Measurements from ENCODE around the gene TMEM52. TPM values are rescaled to one million over a fixed set of nuclear protein-coding genes. Genes with fewer than 3 reads are reported as not detected.

The TMEM52 gene
- total and polyA plus RNA-seq, 2 of the 13 experiments (the other 11 are each of a cell fraction or from before 2014, with no cell fraction given) = 13.2 to 18.7 TPM

DNA sequence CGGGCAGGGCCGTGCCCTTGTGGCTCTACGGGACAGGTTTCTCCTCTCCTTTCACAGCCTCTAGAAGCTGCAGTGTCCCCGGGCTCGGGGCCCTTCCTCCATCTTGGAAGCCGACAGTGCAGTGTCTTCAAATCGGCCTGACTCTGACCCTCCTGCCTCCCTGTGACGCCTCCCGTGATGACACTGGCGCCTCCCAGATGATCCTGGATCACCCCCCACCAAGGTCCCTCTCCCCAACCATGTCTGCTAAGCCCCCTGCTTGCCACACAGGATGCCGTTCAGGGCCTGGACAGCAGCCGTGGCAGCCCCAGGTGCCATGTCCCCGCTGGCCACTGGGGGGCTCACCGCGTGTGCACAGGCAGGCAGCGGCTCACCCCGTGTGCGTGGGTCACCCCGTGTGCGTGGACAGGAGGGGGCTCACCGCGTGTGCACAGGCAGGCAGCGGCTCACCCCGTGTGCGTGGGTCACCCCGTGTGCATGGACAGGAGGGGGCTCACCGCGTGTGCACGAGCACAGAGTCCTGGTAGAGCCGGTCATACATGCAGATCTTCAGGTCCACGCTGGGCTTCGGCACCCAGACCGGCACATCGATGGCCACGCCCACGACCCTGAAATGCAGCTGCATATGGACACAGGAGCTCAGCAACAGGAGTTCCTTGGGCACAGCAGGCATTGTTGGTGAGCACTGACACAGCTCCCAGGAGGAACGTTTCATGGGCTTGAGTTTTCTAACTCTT lies 24.9 kb upstream of the TMEM52 start (continued):
- TF ChIP-seq, protein P1, sequence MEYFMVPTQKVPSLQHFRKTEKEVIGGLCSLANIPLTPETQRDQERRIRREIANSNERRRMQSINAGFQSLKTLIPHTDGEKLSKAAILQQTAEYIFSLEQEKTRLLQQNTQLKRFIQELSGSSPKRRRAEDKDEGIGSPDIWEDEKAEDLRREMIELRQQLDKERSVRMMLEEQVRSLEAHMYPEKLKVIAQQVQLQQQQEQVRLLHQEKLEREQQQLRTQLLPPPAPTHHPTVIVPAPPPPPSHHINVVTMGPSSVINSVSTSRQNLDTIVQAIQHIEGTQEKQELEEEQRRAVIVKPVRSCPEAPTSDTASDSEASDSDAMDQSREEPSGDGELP (IDR thresholded peaks at IDR 0.05; ENCODE audit: borderline replicate concordance, low read depth) = 0 out of 2 replicates have a peak, but pooled peaks have one; percentile 58
- TF ChIP-seq ZNF629 (CRISPR knock-in tag; conservative IDR thresholded peaks at IDR 0.05) (no peak), ZNF225 (CRISPR knock-in tag; IDR thresholded peaks at IDR 0.05) (no peak), CENPT (CRISPR knock-in tag; IDR thresholded peaks at IDR 0.05; ENCODE audit: low read depth) (peak; percentile 82; the same call in 1 of the 2 replicates), HNF4A (CRISPR knock-in tag; IDR thresholded peaks at IDR 0.05) (peak; percentile 40; the same call in 1 of the 2 replicates), SMAD1 (CRISPR knock-in tag; IDR thresholded peaks at IDR 0.05; ENCODE audit: borderline replicate concordance, low read depth) (peak; percentile 46; the same call in 1 of the 2 replicates), PITX1 (CRISPR knock-in tag; IDR thresholded peaks at IDR 0.05) (no peak; the same call in 1 of the 2 replicates), ZNF292 (CRISPR knock-in tag; IDR thresholded peaks at IDR 0.05; ENCODE audit: borderline replicate concordance, low read depth) (peak; percentile 84), PHF5A (CRISPR knock-in tag; IDR thresholded peaks at IDR 0.05; ENCODE audit: low read depth, unreplicated experiment) (no peak), SAFB2 (CRISPR knock-in tag; IDR thresholded peaks at IDR 0.05; ENCODE audit: borderline replicate concordance, low read depth) (0 out of 2 replicates have a peak, but pooled peaks have one; percentile 33), RXRA (CRISPR knock-in tag; IDR thresholded peaks at IDR 0.05) (peak; percentile 75), LCORL (IDR thresholded peaks at IDR 0.05) (no peak), LCORL (CRISPR knock-in tag; IDR thresholded peaks at IDR 0.05) (peak; percentile 87), ZNF326 (CRISPR knock-in tag; IDR thresholded peaks at IDR 0.05; ENCODE audit: borderline replicate concordance) (0 out of 2 replicates have a peak, but pooled peaks have one; percentile 46), GABPB1 (CRISPR knock-in tag; IDR thresholded peaks at IDR 0.05) (peak; percentile 75), CHCHD3 (CRISPR knock-in tag; IDR thresholded peaks at IDR 0.05) (no peak; the same call in 1 of the 2 replicates), RARG (CRISPR knock-in tag; IDR thresholded peaks at IDR 0.05; ENCODE audit: low read depth) (no peak), KDM1A (CRISPR knock-in tag; IDR thresholded peaks at IDR 0.05) (peak; percentile 47; the same call in 1 of the 2 replicates)
- TF ChIP-seq, protein P2, sequence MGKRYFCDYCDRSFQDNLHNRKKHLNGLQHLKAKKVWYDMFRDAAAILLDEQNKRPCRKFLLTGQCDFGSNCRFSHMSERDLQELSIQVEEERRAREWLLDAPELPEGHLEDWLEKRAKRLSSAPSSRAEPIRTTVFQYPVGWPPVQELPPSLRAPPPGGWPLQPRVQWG (CRISPR knock-in tag; IDR thresholded peaks at IDR 0.05; ENCODE audit: borderline replicate concordance, low read depth) = no peak
- TF ChIP-seq, protein P3, sequence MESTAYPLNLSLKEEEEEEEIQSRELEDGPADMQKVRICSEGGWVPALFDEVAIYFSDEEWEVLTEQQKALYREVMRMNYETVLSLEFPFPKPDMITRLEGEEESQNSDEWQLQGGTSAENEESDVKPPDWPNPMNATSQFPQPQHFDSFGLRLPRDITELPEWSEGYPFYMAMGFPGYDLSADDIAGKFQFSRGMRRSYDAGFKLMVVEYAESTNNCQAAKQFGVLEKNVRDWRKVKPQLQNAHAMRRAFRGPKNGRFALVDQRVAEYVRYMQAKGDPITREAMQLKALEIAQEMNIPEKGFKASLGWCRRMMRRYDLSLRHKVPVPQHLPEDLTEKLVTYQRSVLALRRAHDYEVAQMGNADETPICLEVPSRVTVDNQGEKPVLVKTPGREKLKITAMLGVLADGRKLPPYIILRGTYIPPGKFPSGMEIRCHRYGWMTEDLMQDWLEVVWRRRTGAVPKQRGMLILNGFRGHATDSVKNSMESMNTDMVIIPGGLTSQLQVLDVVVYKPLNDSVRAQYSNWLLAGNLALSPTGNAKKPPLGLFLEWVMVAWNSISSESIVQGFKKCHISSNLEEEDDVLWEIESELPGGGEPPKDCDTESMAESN (CRISPR knock-in tag; conservative IDR thresholded peaks at IDR 0.05) = peak; percentile 81; the same call in 1 of the 2 replicates
- TF ChIP-seq, protein P4, sequence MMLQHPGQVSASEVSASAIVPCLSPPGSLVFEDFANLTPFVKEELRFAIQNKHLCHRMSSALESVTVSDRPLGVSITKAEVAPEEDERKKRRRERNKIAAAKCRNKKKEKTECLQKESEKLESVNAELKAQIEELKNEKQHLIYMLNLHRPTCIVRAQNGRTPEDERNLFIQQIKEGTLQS (CRISPR knock-in tag; IDR thresholded peaks at IDR 0.05) = 0 out of 2 replicates have a peak, but pooled peaks have one; percentile 20
- TF ChIP-seq, protein P5, sequence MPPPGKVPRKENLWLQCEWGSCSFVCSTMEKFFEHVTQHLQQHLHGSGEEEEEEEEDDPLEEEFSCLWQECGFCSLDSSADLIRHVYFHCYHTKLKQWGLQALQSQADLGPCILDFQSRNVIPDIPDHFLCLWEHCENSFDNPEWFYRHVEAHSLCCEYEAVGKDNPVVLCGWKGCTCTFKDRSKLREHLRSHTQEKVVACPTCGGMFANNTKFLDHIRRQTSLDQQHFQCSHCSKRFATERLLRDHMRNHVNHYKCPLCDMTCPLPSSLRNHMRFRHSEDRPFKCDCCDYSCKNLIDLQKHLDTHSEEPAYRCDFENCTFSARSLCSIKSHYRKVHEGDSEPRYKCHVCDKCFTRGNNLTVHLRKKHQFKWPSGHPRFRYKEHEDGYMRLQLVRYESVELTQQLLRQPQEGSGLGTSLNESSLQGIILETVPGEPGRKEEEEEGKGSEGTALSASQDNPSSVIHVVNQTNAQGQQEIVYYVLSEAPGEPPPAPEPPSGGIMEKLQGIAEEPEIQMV (CRISPR knock-in tag; IDR thresholded peaks at IDR 0.05; ENCODE audit: low read depth) = peak; percentile 49; the same call in 1 of the 2 replicates
- TF ChIP-seq, protein P6, sequence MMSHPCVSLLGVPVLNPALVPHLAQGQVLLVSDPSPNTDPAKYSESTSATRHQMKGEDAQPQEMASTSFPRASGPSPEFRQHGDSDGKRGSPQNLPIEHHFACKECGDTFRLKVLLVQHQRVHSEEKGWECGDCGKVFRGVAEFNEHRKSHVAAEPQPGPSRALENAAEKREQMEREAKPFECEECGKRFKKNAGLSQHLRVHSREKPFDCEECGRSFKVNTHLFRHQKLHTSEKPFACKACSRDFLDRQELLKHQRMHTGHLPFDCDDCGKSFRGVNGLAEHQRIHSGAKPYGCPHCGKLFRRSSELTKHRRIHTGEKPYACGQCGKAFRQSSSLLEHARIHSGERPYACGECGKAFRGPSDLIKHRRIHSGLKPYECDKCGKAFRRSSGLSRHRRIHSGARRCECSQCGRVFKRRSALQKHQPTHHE (CRISPR knock-in tag; IDR thresholded peaks at IDR 0.05; ENCODE audit: borderline replicate concordance) = 0 out of 2 replicates have a peak, but pooled peaks have one; percentile 67
